HL-60 (cell line): ENCODE results near the gene IGF2R.

Experiments used
- CTCF ChIP-seq: IDR thresholded peaks from one replicate; pipeline ENCODE4 v1.5.1; 2011; ENCODE audit warnings: low read length, control low read depth, inconsistent platforms; ENCODE audit not compliant: insufficient read depth
- GABPA ChIP-seq: IDR thresholded peaks from 2 replicates; pipeline ENCODE4 v1.6.1; 2012; ENCODE audit warnings: low read depth
- POLR2AphosphoS5 ChIP-seq: IDR thresholded peaks from 2 replicates; pipeline ENCODE4 v1.6.1; 2012; ENCODE audit warnings: low read depth
- REST ChIP-seq: IDR thresholded peaks from 2 replicates; pipeline ENCODE4 v1.6.1; 2012; ENCODE audit warnings: low read depth; ENCODE audit not compliant: insufficient replicate concordance
- SPI1 ChIP-seq: IDR thresholded peaks from 2 replicates; pipeline ENCODE4 v1.6.1; 2012; ENCODE audit warnings: low read depth, mild to moderate bottlenecking, borderline replicate concordance

- no peak for TF ChIP-seq CTCF
- no peak for TF ChIP-seq POLR2AphosphoS5
- no peak for TF ChIP-seq GABPA
- TF ChIP-seq REST = no peak
- no peak for TF ChIP-seq SPI1
Observed at GRCh38 chr6:160055813-160056212, 86.9 kb downstream of the IGF2R start.
